ENCODE measurements around the gene RRP7A.

Gene RRP7A

DNA sequence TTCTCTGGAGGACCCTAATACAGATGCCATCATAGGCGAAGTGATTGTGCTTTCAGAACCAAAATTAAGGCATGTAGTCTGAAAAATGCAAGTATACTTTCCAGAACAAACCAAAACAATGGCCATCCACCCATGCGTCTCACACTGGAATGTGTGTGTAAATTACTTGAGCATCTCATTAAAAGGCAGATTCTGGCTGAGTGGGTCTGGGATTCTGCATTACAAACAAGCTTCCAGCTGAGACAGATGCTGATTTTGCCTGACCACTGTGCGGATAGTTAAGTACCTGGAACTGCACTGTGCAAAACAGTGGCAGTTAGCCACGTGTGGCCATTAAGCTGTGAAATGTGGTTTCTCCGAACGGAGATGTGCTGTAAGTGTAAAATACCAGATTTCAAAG lies 26.2 kb downstream of the RRP7A start:
- ATAC-seq: no peak
- TF ChIP-seq ZFP3 (CRISPR knock-in tag; IDR thresholded peaks at IDR 0.05) (no peak), ARNTL (CRISPR knock-in tag; IDR thresholded peaks at IDR 0.05; ENCODE audit: borderline replicate concordance, low read depth) (no peak)

GRCh38 chr22:42492323-42492690 lies 27.3 kb downstream of the RRP7A start:
- ATAC-seq: no peak
- TF ChIP-seq ZFP30 (CRISPR knock-in tag; IDR thresholded peaks at IDR 0.05) (no peak), OSR1 (CRISPR knock-in tag; IDR thresholded peaks at IDR 0.05) (no peak), RARB (CRISPR knock-in tag; IDR thresholded peaks at IDR 0.05) (no peak), ESRRG (CRISPR knock-in tag; IDR thresholded peaks at IDR 0.05) (no peak), PATZ1 (CRISPR knock-in tag; IDR thresholded peaks at IDR 0.05; ENCODE audit: borderline replicate concordance) (no peak), ZFP3 (CRISPR knock-in tag; IDR thresholded peaks at IDR 0.05) (no peak), ZNF70 (CRISPR knock-in tag; IDR thresholded peaks at IDR 0.05) (no peak), SNAI2 (CRISPR knock-in tag; IDR thresholded peaks at IDR 0.05) (no peak), ZNF565 (CRISPR knock-in tag; conservative IDR thresholded peaks at IDR 0.05; ENCODE audit: low read depth) (no peak), CREB5 (CRISPR knock-in tag; IDR thresholded peaks at IDR 0.05; ENCODE audit: low read depth) (no peak), TCF4 (CRISPR knock-in tag; IDR thresholded peaks at IDR 0.05; ENCODE audit: borderline replicate concordance) (no peak), CSDC2 (CRISPR knock-in tag; IDR thresholded peaks at IDR 0.05) (no peak), ZC3H10 (CRISPR knock-in tag; IDR thresholded peaks at IDR 0.05) (no peak), PPARA (CRISPR knock-in tag; IDR thresholded peaks at IDR 0.05; ENCODE audit: borderline replicate concordance) (no peak), ARNTL (CRISPR knock-in tag; IDR thresholded peaks at IDR 0.05; ENCODE audit: borderline replicate concordance, low read depth) (no peak), ZNF8 (CRISPR knock-in tag; IDR thresholded peaks at IDR 0.05) (no peak), TSHZ2 (CRISPR knock-in tag; IDR thresholded peaks at IDR 0.05) (no peak)
- TF ChIP-seq, protein P1, sequence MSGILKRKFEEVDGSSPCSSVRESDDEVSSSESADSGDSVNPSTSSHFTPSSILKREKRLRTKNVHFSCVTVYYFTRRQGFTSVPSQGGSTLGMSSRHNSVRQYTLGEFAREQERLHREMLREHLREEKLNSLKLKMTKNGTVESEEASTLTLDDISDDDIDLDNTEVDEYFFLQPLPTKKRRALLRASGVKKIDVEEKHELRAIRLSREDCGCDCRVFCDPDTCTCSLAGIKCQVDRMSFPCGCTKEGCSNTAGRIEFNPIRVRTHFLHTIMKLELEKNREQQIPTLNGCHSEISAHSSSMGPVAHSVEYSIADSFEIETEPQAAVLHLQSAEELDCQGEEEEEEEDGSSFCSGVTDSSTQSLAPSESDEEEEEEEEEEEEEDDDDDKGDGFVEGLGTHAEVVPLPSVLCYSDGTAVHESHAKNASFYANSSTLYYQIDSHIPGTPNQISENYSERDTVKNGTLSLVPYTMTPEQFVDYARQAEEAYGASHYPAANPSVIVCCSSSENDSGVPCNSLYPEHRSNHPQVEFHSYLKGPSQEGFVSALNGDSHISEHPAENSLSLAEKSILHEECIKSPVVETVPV (CRISPR knock-in tag; IDR thresholded peaks at IDR 0.05): no peak
- TF ChIP-seq, protein P2, sequence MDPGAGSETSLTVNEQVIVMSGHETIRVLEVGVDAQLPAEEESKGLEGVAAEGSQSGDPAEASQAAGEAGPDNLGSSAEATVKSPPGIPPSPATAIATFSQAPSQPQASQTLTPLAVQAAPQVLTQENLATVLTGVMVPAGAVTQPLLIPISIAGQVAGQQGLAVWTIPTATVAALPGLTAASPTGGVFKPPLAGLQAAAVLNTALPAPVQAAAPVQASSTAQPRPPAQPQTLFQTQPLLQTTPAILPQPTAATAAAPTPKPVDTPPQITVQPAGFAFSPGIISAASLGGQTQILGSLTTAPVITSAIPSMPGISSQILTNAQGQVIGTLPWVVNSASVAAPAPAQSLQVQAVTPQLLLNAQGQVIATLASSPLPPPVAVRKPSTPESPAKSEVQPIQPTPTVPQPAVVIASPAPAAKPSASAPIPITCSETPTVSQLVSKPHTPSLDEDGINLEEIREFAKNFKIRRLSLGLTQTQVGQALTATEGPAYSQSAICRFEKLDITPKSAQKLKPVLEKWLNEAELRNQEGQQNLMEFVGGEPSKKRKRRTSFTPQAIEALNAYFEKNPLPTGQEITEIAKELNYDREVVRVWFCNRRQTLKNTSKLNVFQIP (CRISPR knock-in tag; IDR thresholded peaks at IDR 0.05; ENCODE audit: borderline replicate concordance, low read depth): no peak

- ATAC-seq: no peak
- no peak for TF ChIP-seq PPARA (CRISPR knock-in tag; IDR thresholded peaks at IDR 0.05; ENCODE audit: borderline replicate concordance)
- no peak for TF ChIP-seq ZNF565 (CRISPR knock-in tag; conservative IDR thresholded peaks at IDR 0.05; ENCODE audit: low read depth)
- no peak for TF ChIP-seq GLIS3 (CRISPR knock-in tag; IDR thresholded peaks at IDR 0.05)
- no peak for TF ChIP-seq CSDC2 (CRISPR knock-in tag; IDR thresholded peaks at IDR 0.05)
- TF ChIP-seq SNAI2 (CRISPR knock-in tag; IDR thresholded peaks at IDR 0.05): no peak
- no peak for TF ChIP-seq PATZ1 (CRISPR knock-in tag; IDR thresholded peaks at IDR 0.05; ENCODE audit: borderline replicate concordance)
- no peak for TF ChIP-seq ZFP30 (CRISPR knock-in tag; IDR thresholded peaks at IDR 0.05)
Measured at GRCh38 chr22:42490243-42490832, 29.3 kb downstream of the RRP7A start.
